Neutrophil (primary cell): ENCODE results near the gene TNFRSF11A.

Experiments
- H3K27ac ChIP-seq: fragments of 200-600 bp; sonication (generic); 2 replicates; pipeline ENCODE4 v1.5.1; 2016; ENCODE audit warnings: mild to moderate bottlenecking, moderate library complexity
- H3K27me3 ChIP-seq: fragments of 200-600 bp; sonication (generic); 2 replicates; pipeline ENCODE4 v1.6.0; 2016; ENCODE audit warnings: mild to moderate bottlenecking
- H3K36me3 ChIP-seq: fragments of 200-600 bp; sonication (generic); 2 replicates; pipeline ENCODE4 v1.5.1; 2017
- H3K4me1 ChIP-seq, 2 experiments: fragments of 200-600 bp in 1 of 2; sonication (generic) in 1 of 2; 1 replicate in 1 of 2; 2 replicates in 1 of 2; pipeline versions ENCODE4 v1.5.1 to v1.6.1; 2013 to 2016; ENCODE audit warnings: low read depth in 1 of 2, low read length in 1 of 2, mild to moderate bottlenecking in 1 of 2, moderate library complexity in 1 of 2; ENCODE audit not compliant: control insufficient read depth in 1 of 2, insufficient read depth in 1 of 2
- H3K4me3 ChIP-seq, 2 experiments: fragments of 200-600 bp in 1 of 2; sonication (generic) in 1 of 2; 1 replicate in 1 of 2; 2 replicates in 1 of 2; pipeline ENCODE4 v1.5.1; 2013 to 2016; ENCODE audit warnings: low read depth in 1 of 2, low read length in 1 of 2, mild to moderate bottlenecking in 1 of 2, moderate library complexity in 1 of 2
- H3K9me3 ChIP-seq: fragments of 200-600 bp; sonication (generic); 2 replicates; pipeline ENCODE4 v1.5.1; 2016
- TF ChIP-seq, protein P1 (sequence below): fragments of 200-600 bp; sonication (generic); IDR thresholded peaks from 2 replicates; pipeline ENCODE4 v1.5.1; 2016; ENCODE audit warnings: antibody characterized with exemption

TNFRSF11A gene

GRCh38 chr18:62339106-62339988 lies 14.2 kb downstream of the TNFRSF11A start:
- TF ChIP-seq, protein P1, sequence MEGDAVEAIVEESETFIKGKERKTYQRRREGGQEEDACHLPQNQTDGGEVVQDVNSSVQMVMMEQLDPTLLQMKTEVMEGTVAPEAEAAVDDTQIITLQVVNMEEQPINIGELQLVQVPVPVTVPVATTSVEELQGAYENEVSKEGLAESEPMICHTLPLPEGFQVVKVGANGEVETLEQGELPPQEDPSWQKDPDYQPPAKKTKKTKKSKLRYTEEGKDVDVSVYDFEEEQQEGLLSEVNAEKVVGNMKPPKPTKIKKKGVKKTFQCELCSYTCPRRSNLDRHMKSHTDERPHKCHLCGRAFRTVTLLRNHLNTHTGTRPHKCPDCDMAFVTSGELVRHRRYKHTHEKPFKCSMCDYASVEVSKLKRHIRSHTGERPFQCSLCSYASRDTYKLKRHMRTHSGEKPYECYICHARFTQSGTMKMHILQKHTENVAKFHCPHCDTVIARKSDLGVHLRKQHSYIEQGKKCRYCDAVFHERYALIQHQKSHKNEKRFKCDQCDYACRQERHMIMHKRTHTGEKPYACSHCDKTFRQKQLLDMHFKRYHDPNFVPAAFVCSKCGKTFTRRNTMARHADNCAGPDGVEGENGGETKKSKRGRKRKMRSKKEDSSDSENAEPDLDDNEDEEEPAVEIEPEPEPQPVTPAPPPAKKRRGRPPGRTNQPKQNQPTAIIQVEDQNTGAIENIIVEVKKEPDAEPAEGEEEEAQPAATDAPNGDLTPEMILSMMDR, result no peak
- no peak overlapping the region for H3K4me3 ChIP-seq
- no peak overlapping the region for H3K27ac ChIP-seq
- no peaks in the 10 kb centered on the region for H3K27me3 ChIP-seq
- H3K9me3 ChIP-seq, result no peaks in the 10 kb centered on the region
- no peaks in the 10 kb centered on the region for H3K36me3 ChIP-seq
- no peaks in the 10 kb centered on the region for H3K4me1 ChIP-seq

DNA sequence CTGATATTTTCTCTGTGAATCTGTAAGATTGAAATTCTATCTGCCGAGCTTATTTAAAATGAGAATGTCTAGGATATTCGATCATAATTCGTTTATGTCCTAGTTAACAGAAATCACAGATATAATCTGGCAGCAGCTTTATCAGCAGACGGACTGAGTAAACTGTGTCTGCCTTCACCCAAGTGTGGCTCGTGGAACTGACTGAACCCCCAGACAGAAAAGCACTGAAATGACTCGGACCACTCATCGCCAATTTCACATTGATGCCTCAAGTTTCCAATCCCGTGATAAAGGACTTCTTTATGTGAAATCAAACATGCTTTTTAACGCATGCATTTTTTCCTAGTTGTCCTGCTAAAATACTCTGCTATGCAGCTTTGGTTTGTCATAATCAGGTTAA lies 15.9 kb downstream of the TNFRSF11A start:
- Histone ChIP-seq H3K4me3 (no peak overlapping the region), H3K27ac (no peak overlapping the region), H3K4me1 (no peaks in the 10 kb centered on the region), H3K27me3 (no peaks in the 10 kb centered on the region), H3K36me3 (no peaks in the 10 kb centered on the region), H3K9me3 (no peaks in the 10 kb centered on the region)
- TF ChIP-seq, protein P1, result no peak

- no peak overlapping the region for H3K27ac ChIP-seq
- no peaks in the 10 kb centered on the region for H3K36me3 ChIP-seq
- no peaks in the 10 kb centered on the region for H3K4me1 ChIP-seq
- TF ChIP-seq, protein P1, result no peak
- no peak overlapping the region for H3K4me3 ChIP-seq
- no peaks in the 10 kb centered on the region for H3K9me3 ChIP-seq
- no peaks in the 10 kb centered on the region for H3K27me3 ChIP-seq
Observed at GRCh38 chr18:62341473-62341872, 16.4 kb downstream of the TNFRSF11A start.

- Histone ChIP-seq H3K4me1 (no peaks in the 10 kb centered on the region), H3K9me3 (no peaks in the 10 kb centered on the region), H3K36me3 (no peaks in the 10 kb centered on the region), H3K4me3 (no peak overlapping the region), H3K27me3 (no peaks in the 10 kb centered on the region), H3K27ac (no peak overlapping the region)
- TF ChIP-seq, protein P1, result no peak
Observed at GRCh38 chr18:62342884-62343283, 17.8 kb downstream of the TNFRSF11A start.

- no peaks in the 10 kb centered on the region for H3K27me3 ChIP-seq
- TF ChIP-seq, protein P1, result no peak
- no peak overlapping the region for H3K27ac ChIP-seq
- no peaks in the 10 kb centered on the region for H3K9me3 ChIP-seq
- no peak overlapping the region for H3K4me3 ChIP-seq
- no peaks in the 10 kb centered on the region for H3K36me3 ChIP-seq
- H3K4me1 ChIP-seq, result no peaks in the 10 kb centered on the region
Observed at GRCh38 chr18:62343316-62343715, 18.2 kb downstream of the TNFRSF11A start.
